Limb (tissue), 2 donors: ENCODE measurements around the gene EPB41L2.
A peak's percentile ranks its signal among the peaks of the same experiment; 100 is the strongest.
"Not testable (repeated sequence)": the region's sequence is repeated elsewhere in the genome, so short reads cannot be mapped to it uniquely, and the experiment has no call there.

ENCODE experiments used
- DNase-seq, 2 donors: peaks; one replicate each; pipeline ENCODE4 v3.0.0-alpha.2; 2016; ENCODE audit errors: extremely low spot score in 2 of 2

The EPB41L2 gene

GRCh38 chr6:131063028-131063763 is at the start of gene EPB41L2:
Gene EPB41L2 (minus strand): TSS chr6:131063245. CDS start chr6:130956485, 106,760 bp downstream.
- peak; percentile 85 to 93 for DNase-seq

GRCh38 chr6:131112249-131112648 is 49.2 kb upstream of the EPB41L2 start:
- no peak for DNase-seq

- DNase-seq: no peak
Measured at GRCh38 chr6:131107151-131107550, 44.1 kb upstream of the EPB41L2 start.

- DNase-seq: no peak
Measured at GRCh38 chr6:131103901-131104300, 40.9 kb upstream of the EPB41L2 start.

GRCh38 chr6:131103296-131103695 is 40.3 kb upstream of the EPB41L2 start:
- DNase-seq: no peak

GRCh38 chr6:131101911-131102680 is 39.1 kb upstream of the EPB41L2 start:
- DNase-seq: no peak

- DNase-seq: no peak
Measured at GRCh38 chr6:131096786-131097185, 33.7 kb upstream of the EPB41L2 start.

GRCh38 chr6:131093334-131093733 is 30.3 kb upstream of the EPB41L2 start:
- no peak for DNase-seq

- not testable (repeated sequence) for DNase-seq
Measured at GRCh38 chr6:131091944-131092343, 28.9 kb upstream of the EPB41L2 start.

- not testable (repeated sequence) for DNase-seq
Measured at GRCh38 chr6:131090339-131090738, 27.3 kb upstream of the EPB41L2 start.

- DNase-seq: no peak
Measured at GRCh38 chr6:131084982-131085381, 21.9 kb upstream of the EPB41L2 start.

- no peak for DNase-seq
Measured at GRCh38 chr6:131083687-131084086, 20.6 kb upstream of the EPB41L2 start.

- DNase-seq: no peak
Measured at GRCh38 chr6:131082335-131082734, 19.3 kb upstream of the EPB41L2 start.

GRCh38 chr6:131080084-131080483 is 17.0 kb upstream of the EPB41L2 start:
- DNase-seq: no peak

- DNase-seq: no peak
Measured at GRCh38 chr6:131073577-131073976, 10.5 kb upstream of the EPB41L2 start.

- no peak for DNase-seq
Measured at GRCh38 chr6:131070061-131070460, 7.0 kb upstream of the EPB41L2 start.

GRCh38 chr6:131068165-131068564 is 5.1 kb upstream of the EPB41L2 start:
- no peak for DNase-seq

- no peak for DNase-seq
Measured at GRCh38 chr6:131067521-131067920, 4.5 kb upstream of the EPB41L2 start.

- peak in 1 of 2 donors; percentile 37 for DNase-seq
Measured at GRCh38 chr6:131065824-131066171, 2.8 kb upstream of the EPB41L2 start.

GRCh38 chr6:131065112-131065823 is 2.2 kb upstream of the EPB41L2 start:
- DNase-seq: no peak

GRCh38 chr6:131063764-131064272 is 773 bp upstream of the EPB41L2 start:
- no peak for DNase-seq
